HepG2 (cell line): Measurements from ENCODE around the gene PLOD2. TPM values are rescaled to one million over a fixed set of nuclear protein-coding genes. Genes with fewer than 3 reads are reported as not detected.

Experiments
- ATAC-seq: fragments of 200-7000 bp; cut with Tn5 transposase; 3 replicates; pipeline ENCODE4 v1.9.1; 2020; ENCODE audit warnings: mild to moderate bottlenecking, moderate library complexity
- BruUV-seq: library from RNA; stranded (reverse); fragments of 400-500 nt; replicated peaks from 2 replicates; lab custom pipeline; 2021; lab: Mats Ljungman, UMichigan
- CTCF ChIA-PET: fragments of 300-600 bp; formaldehyde crosslinking; extraction: SDS; loops from one replicate; lab custom pipeline; 2021; ENCODE audit warnings: low total read pairs, inconsistent platforms, low intra/inter-chr PET ratio; lab: Yijun Ruan, JAX
- POLR2A ChIA-PET: fragments of 350-600 bp; sonication (Branson Sonifier 250); formaldehyde crosslinking; loops from one replicate; lab custom pipeline; 2020; ENCODE audit warnings: antibody characterized with exemption, inconsistent platforms; lab: Yijun Ruan, JAX
- DNase-seq: peaks from one replicate; pipeline ENCODE4 v3.0.0-alpha.2; 2015; ENCODE audit warnings: low spot score
- FAIRE-seq: peaks from 3 replicates; lab custom pipeline; 2011; peaks lifted over from hg19 to GRCh38; lab: Jason Lieb, UNC
- H2AFZ ChIP-seq: one replicate; pipeline ENCODE4 v1.6.1; 2011; ENCODE audit warnings: low read length, inconsistent platforms
- H3K27ac ChIP-seq: fragments of 300-600 bp; 3 replicates; pipeline ENCODE4 v1.8.0; 2011; ENCODE audit warnings: mixed run types, mild to moderate bottlenecking, mixed read lengths, low read length, inconsistent platforms; ENCODE audit not compliant: insufficient read depth; ENCODE audit errors: extremely low read length
- H3K27me3 ChIP-seq, 2 experiments: fragments of 200-600 bp in 1 of 2; 2 replicates in 1 of 2; 3 replicates in 1 of 2; pipeline versions ENCODE4 v1.6.0 to v1.8.0; 2011; ENCODE audit warnings: low read length in 2 of 2, mild to moderate bottlenecking in 2 of 2, moderate library complexity in 2 of 2, inconsistent platforms in 1 of 2; ENCODE audit not compliant: insufficient read depth in 2 of 2, control insufficient read depth in 1 of 2
- H3K36me3 ChIP-seq, 2 experiments: fragments of 200-600 bp in 1 of 2; replicated peaks in 1 of 2; 2 replicates in 1 of 2; 3 replicates in 1 of 2; pipeline versions ENCODE4 v1.5.1 to v1.8.0; 2011; ENCODE audit warnings: low read length in 2 of 2, inconsistent platforms in 1 of 2; ENCODE audit not compliant: insufficient read depth in 2 of 2, control insufficient read depth in 1 of 2
- H3K4me1 ChIP-seq: 2 replicates; pipeline ENCODE4 v1.5.1; 2012; ENCODE audit warnings: low read length, inconsistent platforms; ENCODE audit not compliant: insufficient read depth
- H3K4me2 ChIP-seq: 2 replicates; pipeline ENCODE4 v1.6.0; 2011; ENCODE audit warnings: low read depth, low read length, inconsistent platforms
- H3K4me3 ChIP-seq, 3 experiments: fragments of 200-600 bp in 1 of 3; sonication (generic), shearing (Covaris generic) in 1 of 3; replicated peaks in 1 of 3; 2 replicates each; pipeline ENCODE4 v1.5.1; 2011 to 2016; ENCODE audit warnings: low read length in 3 of 3, inconsistent platforms in 2 of 3, low read depth in 2 of 3, mild to moderate bottlenecking in 2 of 3, control low read depth in 1 of 3, mixed read lengths in 1 of 3; ENCODE audit not compliant: insufficient read depth in 1 of 3
- H3K79me2 ChIP-seq: one replicate; pipeline ENCODE4 v1.6.1; 2011; ENCODE audit warnings: low read length, inconsistent platforms; ENCODE audit not compliant: insufficient read depth
- H3K9ac ChIP-seq: 2 replicates; pipeline ENCODE4 v1.6.0; 2011; ENCODE audit warnings: mild to moderate bottlenecking, low read depth, low read length, inconsistent platforms; ENCODE audit not compliant: insufficient read depth
- H3K9me3 ChIP-seq: 2 replicates; pipeline ENCODE4 v1.5.1; 2012; ENCODE audit warnings: mild to moderate bottlenecking, low read length
- H4K20me1 ChIP-seq: 2 replicates; pipeline ENCODE4 v1.6.0; 2011; ENCODE audit warnings: inconsistent platforms, mild to moderate bottlenecking, low read length, moderate library complexity; ENCODE audit not compliant: insufficient read depth
- CEBPG ChIP-seq: IDR thresholded peaks from 2 replicates; pipeline ENCODE4 v1.6.1; 2016
- FOXA3 ChIP-seq: IDR thresholded peaks from 2 replicates; pipeline ENCODE4 v1.6.1; 2016; ENCODE audit warnings: missing genetic modification reagents, missing compliant biosample characterization
- JUND ChIP-seq: sonication (generic); formaldehyde crosslinking; IDR thresholded peaks from 2 replicates; pipeline ENCODE4 v1.8.0; 2022; ENCODE audit warnings: mild to moderate bottlenecking, missing genetic modification reagents
- POLR2AphosphoS5 ChIP-seq: IDR thresholded peaks from 2 replicates; pipeline ENCODE4 v1.6.1; 2012; ENCODE audit warnings: low read depth, low read length
- RFX1 ChIP-seq: fragments of 450-650 bp; IDR thresholded peaks from 2 replicates; pipeline ENCODE4 v1.6.1; 2017
- ZBTB7B ChIP-seq: sonication (generic); formaldehyde crosslinking; IDR thresholded peaks from 2 replicates; pipeline ENCODE4 v1.4.0; 2020; ENCODE audit warnings: missing genetic modification reagents
- ZIK1 ChIP-seq: sonication (generic); formaldehyde crosslinking; IDR thresholded peaks from 2 replicates; pipeline ENCODE4 v1.5.0; 2020; ENCODE audit warnings: mild to moderate bottlenecking, low read depth, missing genetic modification reagents, borderline replicate concordance
- ZNF333 ChIP-seq: sonication (generic); formaldehyde crosslinking; IDR thresholded peaks from 2 replicates; pipeline ENCODE4 v1.4.0; 2020; ENCODE audit warnings: mild to moderate bottlenecking, missing genetic modification reagents, borderline replicate concordance
- ZNF883 ChIP-seq: sonication (generic); formaldehyde crosslinking; IDR thresholded peaks from 2 replicates; pipeline ENCODE4 v1.5.1; 2020; ENCODE audit warnings: mild to moderate bottlenecking, missing genetic modification reagents; ENCODE audit errors: not compliant biosample characterization
- WGBS: methylation state at CpG from one replicate; pipeline ENCODE4 v1.1.6; 2017; ENCODE audit warnings: low lambda C conversion rate; 5-methylcytosine and 5-hydroxymethylcytosine counted together
- in situ Hi-C: cut with HindIII; loops from 2 replicates; pipeline ENCODE4 v1.10.0; 2017; ENCODE audit warnings: low pct_unique_long_range_greater_than_20kb; ENCODE audit not compliant: extremely low pct_ligation_motif_present
- intact Hi-C: fragments of 100-400 bp; cut with micrococcal nuclease; formaldehyde crosslinking; loops from one replicate; pipeline ENCODE4 v1.10.0; 2022; ENCODE audit not compliant: unreplicated experiment
- polyA plus RNA-seq, 8 experiments: library from polyadenylated mRNA; depleted of rRNA in 3 of 8; stranded (reverse) in 7 of 8; unstranded in 1 of 8; fragments of >200 nt; fragmentation: Illumina TruSeq in 4 of 8; extraction: Trizol in 4 of 8; gene quantifications; 2 replicates each; pipeline versions ENCODE4 v1.2.1 to v1.2.3, GENCODE V29; 2011 to 2016; ENCODE audit warnings: low read depth in 4 of 8, missing spikeins in 1 of 8, mixed read lengths in 1 of 8; ENCODE audit not compliant: insufficient read depth in 1 of 8
- total RNA-seq, 5 experiments: library from RNA; depleted of rRNA; stranded (reverse); fragments of >200 nt; fragmentation: Illumina TruSeq; extraction: Trizol; gene quantifications; 2 replicates each; pipeline ENCODE4 v1.2.3, GENCODE V29; 2016; ENCODE audit warnings: low read depth in 1 of 5

PLOD2 gene
- total and polyA plus RNA-seq, 2 of the 13 experiments (the other 11 are each of a cell fraction or from before 2014, with no cell fraction given) = 107 to 161 TPM

GRCh38 chr3:146036281-146036680, 124.7 kb downstream of the PLOD2 start:
- in situ Hi-C loops (no loop called here), intact Hi-C loops (no loop called here)
- no peak overlapping the region for H3K27ac ChIP-seq
- ChIA-PET CTCF (no interaction called here), POLR2A (no interaction called here)
- no peaks in the 10 kb centered on the region for H3K79me2 ChIP-seq
- H3K9ac ChIP-seq = no peak overlapping the region
- no peak overlapping the region for H3K4me3 ChIP-seq
- no peaks in the 10 kb centered on the region for H3K9me3 ChIP-seq
- TF ChIP-seq JUND (CRISPR knock-in tag) (no peak), POLR2AphosphoS5 (no peak), FOXA3 (CRISPR knock-in tag) (no peak), ZBTB7B (CRISPR knock-in tag) (no peak), ZIK1 (CRISPR knock-in tag) (no peak), ZNF883 (CRISPR knock-in tag) (no peak), CEBPG (CRISPR knock-in tag) (no peak)
- no peaks in the 10 kb centered on the region for H4K20me1 ChIP-seq
- H3K4me1 ChIP-seq = no peaks in the 10 kb centered on the region
- no peaks in the 10 kb centered on the region for H3K27me3 ChIP-seq
- BruUV-seq = no TSS peak
- 45% methylated on average over 1 of the region's 1 CpG for WGBS
- H3K36me3 ChIP-seq = no peaks in the 10 kb centered on the region
- ATAC-seq (no peak), DNase-seq (no peak), FAIRE-seq (no peak)
- no peak overlapping the region for H3K4me2 ChIP-seq
- no peak overlapping the region for H2AFZ ChIP-seq

GRCh38 chr3:146035366-146035765, 125.6 kb downstream of the PLOD2 start:
- in situ Hi-C loops = no loop called here
- FAIRE-seq = no peak
- TF ChIP-seq RFX1 = peak; percentile 27; the same call in 1 of the 2 replicates
- no peak for TF ChIP-seq ZNF333 (CRISPR knock-in tag)

More at GRCh38 chr3:146035366-146035765, 125.6 kb downstream of the PLOD2 start:
- DNase-seq (no peak), ATAC-seq (no peak)
- Histone ChIP-seq H3K27me3 (no peaks in the 10 kb centered on the region), H3K9ac (no peak overlapping the region), H3K9me3 (no peaks in the 10 kb centered on the region), H3K4me3 (no peak overlapping the region), H3K4me2 (no peak overlapping the region), H3K4me1 (no peaks in the 10 kb centered on the region), H3K27ac (no peak overlapping the region), H3K36me3 (no peaks in the 10 kb centered on the region), H4K20me1 (no peaks in the 10 kb centered on the region), H2AFZ (no peak overlapping the region), H3K79me2 (no peaks in the 10 kb centered on the region)
- BruUV-seq = no TSS peak
- CTCF ChIA-PET = no interaction called here
- 84% methylated on average over 5 of the region's 5 CpGs for WGBS
- intact Hi-C loops = no loop called here
- POLR2A ChIA-PET = no interaction called here
